ENCODE results near the gene EGLN1. TPM values are rescaled to one million over a fixed set of nuclear protein-coding genes. Genes with fewer than 3 reads are reported as not detected.

Gene EGLN1
- total RNA-seq, 1 donor from 2014 or later, result 19.9 TPM

GRCh38 chr1:231411036-231411531 lies 11.0 kb downstream of the EGLN1 start:
- Mint-ChIP-seq H3K27ac (no peak overlapping the region), H3K4me3 (ENCODE audit: low read depth) (no peak overlapping the region), H3K4me1 (ENCODE audit: low read depth) (peaks cover 7% of the 10 kb centered on the region), H3K27me3 (no peaks in the 10 kb centered on the region), H3K9me3 (ENCODE audit: low read depth) (no peaks in the 10 kb centered on the region), H3K36me3 (ENCODE audit: insufficient read depth) (peaks cover 4% of the 10 kb centered on the region)
- TF ChIP-seq, protein P1, sequence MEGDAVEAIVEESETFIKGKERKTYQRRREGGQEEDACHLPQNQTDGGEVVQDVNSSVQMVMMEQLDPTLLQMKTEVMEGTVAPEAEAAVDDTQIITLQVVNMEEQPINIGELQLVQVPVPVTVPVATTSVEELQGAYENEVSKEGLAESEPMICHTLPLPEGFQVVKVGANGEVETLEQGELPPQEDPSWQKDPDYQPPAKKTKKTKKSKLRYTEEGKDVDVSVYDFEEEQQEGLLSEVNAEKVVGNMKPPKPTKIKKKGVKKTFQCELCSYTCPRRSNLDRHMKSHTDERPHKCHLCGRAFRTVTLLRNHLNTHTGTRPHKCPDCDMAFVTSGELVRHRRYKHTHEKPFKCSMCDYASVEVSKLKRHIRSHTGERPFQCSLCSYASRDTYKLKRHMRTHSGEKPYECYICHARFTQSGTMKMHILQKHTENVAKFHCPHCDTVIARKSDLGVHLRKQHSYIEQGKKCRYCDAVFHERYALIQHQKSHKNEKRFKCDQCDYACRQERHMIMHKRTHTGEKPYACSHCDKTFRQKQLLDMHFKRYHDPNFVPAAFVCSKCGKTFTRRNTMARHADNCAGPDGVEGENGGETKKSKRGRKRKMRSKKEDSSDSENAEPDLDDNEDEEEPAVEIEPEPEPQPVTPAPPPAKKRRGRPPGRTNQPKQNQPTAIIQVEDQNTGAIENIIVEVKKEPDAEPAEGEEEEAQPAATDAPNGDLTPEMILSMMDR (IDR thresholded peaks at IDR 0.05; ENCODE audit: unreplicated experiment), result no peak
- DNase-seq (ENCODE audit: low spot score, unreplicated experiment), result no peak

- H3K4me1 Mint-ChIP-seq (ENCODE audit: low read depth), result peaks cover 8% of the 10 kb centered on the region
- no peak overlapping the region for H3K27ac Mint-ChIP-seq
- H3K36me3 Mint-ChIP-seq (ENCODE audit: insufficient read depth), result peaks cover 4% of the 10 kb centered on the region
- TF ChIP-seq, protein P1 (IDR thresholded peaks at IDR 0.05; ENCODE audit: unreplicated experiment), result no peak
- H3K27me3 Mint-ChIP-seq, result no peaks in the 10 kb centered on the region
- no peaks in the 10 kb centered on the region for H3K9me3 Mint-ChIP-seq (ENCODE audit: low read depth)
- no peak for DNase-seq (ENCODE audit: low spot score, unreplicated experiment)
- no peak overlapping the region for H3K4me3 Mint-ChIP-seq (ENCODE audit: low read depth)
Observed at GRCh38 chr1:231410036-231410612, 12.0 kb downstream of the EGLN1 start.

DNA sequence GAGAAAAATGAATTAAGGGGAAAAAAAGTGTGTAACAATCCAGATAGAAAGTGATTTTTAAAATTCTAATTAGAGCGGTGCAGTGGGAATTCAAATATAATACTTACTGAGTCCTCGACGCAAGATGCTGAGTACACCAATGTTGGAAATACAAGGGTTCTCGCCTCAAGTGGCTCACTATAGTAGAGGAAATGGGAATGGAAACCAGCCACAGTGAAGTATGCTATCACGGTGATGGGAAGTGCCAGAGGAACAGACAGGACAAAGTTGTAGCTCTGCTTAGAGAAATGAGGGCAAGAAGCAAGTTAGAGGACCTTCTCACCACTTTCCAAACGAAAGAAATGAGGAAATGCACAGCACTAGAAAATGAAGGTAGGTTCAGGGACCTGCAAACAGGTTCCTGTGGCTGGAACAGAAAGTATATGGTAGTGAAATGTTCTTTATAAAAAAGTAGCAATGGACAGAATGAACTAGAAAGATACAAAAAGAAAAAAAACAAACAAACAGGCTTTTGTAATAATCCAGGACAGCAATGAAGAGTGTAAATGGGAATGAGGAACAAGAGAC lies 13.5 kb downstream of the EGLN1 start:
- TF ChIP-seq, protein P1 (IDR thresholded peaks at IDR 0.05; ENCODE audit: unreplicated experiment), result no peak
- H3K27ac Mint-ChIP-seq, result no peak overlapping the region
- no peak for DNase-seq (ENCODE audit: low spot score, unreplicated experiment)
- no peak overlapping the region for H3K4me3 Mint-ChIP-seq (ENCODE audit: low read depth)
- H3K27me3 Mint-ChIP-seq, result no peaks in the 10 kb centered on the region
- peaks cover 4% of the 10 kb centered on the region for H3K36me3 Mint-ChIP-seq (ENCODE audit: insufficient read depth)
- no peaks in the 10 kb centered on the region for H3K9me3 Mint-ChIP-seq (ENCODE audit: low read depth)
- H3K4me1 Mint-ChIP-seq (ENCODE audit: low read depth), result peaks cover 5% of the 10 kb centered on the region

DNA sequence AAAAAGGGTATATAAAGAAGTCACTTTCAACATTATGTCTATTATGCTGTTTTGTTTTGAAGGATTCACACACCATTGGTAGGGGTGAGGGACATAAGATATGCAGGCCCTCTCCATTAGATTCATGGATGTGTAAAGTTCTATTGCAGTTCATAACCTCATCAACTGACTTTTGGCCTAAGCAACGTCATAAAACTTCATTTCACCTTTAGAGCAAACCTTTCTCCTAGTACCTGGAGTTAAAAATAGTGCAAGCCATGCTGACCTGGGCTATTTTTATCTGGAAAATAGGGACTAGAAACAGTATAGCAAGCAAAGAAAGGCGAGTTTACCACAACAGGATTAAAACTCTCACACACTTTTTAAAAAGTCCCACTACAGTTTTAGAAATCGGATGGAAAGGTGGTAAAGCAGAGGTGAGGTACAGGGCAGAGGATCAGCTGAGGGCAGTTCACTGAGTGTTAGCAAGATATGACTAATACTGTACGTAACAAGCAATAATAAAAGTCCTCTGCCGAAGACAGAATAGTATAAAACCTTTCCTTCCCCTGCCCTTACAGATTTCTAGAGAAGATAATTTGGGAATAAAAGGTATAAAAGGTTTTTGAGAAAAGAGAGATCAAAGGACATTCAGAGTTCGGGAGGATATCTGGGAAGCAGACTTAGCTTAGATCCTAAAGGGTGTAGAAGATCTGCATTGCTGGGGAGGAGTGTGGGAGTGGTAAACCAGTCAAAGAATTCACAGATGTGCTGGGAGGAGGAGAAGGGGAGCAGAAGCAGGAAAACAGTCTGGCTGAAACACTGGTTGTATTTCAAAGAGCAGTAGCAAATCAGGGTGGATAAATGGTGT lies 14.3 kb downstream of the EGLN1 start:
- H3K36me3 Mint-ChIP-seq (ENCODE audit: insufficient read depth), result peaks cover under 1% of the 10 kb centered on the region
- no peaks in the 10 kb centered on the region for H3K27me3 Mint-ChIP-seq
- peaks cover 1% of the 10 kb centered on the region for H3K4me1 Mint-ChIP-seq (ENCODE audit: low read depth)
- H3K27ac Mint-ChIP-seq, result no peak overlapping the region
- no peaks in the 10 kb centered on the region for H3K9me3 Mint-ChIP-seq (ENCODE audit: low read depth)
- H3K4me3 Mint-ChIP-seq (ENCODE audit: low read depth), result no peak overlapping the region
- TF ChIP-seq, protein P1 (IDR thresholded peaks at IDR 0.05; ENCODE audit: unreplicated experiment), result no peak
- DNase-seq (ENCODE audit: low spot score, unreplicated experiment), result no peak

- H3K36me3 Mint-ChIP-seq (ENCODE audit: insufficient read depth), result no peaks in the 10 kb centered on the region
- peaks cover 1% of the 10 kb centered on the region for H3K4me1 Mint-ChIP-seq (ENCODE audit: low read depth)
- H3K27ac Mint-ChIP-seq, result no peak overlapping the region
- no peak for DNase-seq (ENCODE audit: low spot score, unreplicated experiment)
- TF ChIP-seq, protein P1 (IDR thresholded peaks at IDR 0.05; ENCODE audit: unreplicated experiment), result no peak
- H3K27me3 Mint-ChIP-seq, result no peaks in the 10 kb centered on the region
- H3K9me3 Mint-ChIP-seq (ENCODE audit: low read depth), result no peaks in the 10 kb centered on the region
- H3K4me3 Mint-ChIP-seq (ENCODE audit: low read depth), result no peak overlapping the region
Observed at GRCh38 chr1:231407049-231407448, 15.0 kb downstream of the EGLN1 start.

All from progenitor cell of endocrine pancreas (in vitro differentiated cells).